Stimulated activated CD4-positive, alpha-beta T cell treated with anti-CD3 and anti-CD28 coated beads, Interleukin-4, amount 100 ng/mL, for 24 hours (primary cell): ENCODE results near the gene PEX14.
"Not testable (repeated sequence)": the region's sequence is repeated elsewhere in the genome, so short reads cannot be mapped to it uniquely, and the experiment has no call there.

Experiments used
- DNase-seq: peaks from one replicate; pipeline ENCODE4 v3.0.0-alpha.2; 2020

The PEX14 gene

DNA sequence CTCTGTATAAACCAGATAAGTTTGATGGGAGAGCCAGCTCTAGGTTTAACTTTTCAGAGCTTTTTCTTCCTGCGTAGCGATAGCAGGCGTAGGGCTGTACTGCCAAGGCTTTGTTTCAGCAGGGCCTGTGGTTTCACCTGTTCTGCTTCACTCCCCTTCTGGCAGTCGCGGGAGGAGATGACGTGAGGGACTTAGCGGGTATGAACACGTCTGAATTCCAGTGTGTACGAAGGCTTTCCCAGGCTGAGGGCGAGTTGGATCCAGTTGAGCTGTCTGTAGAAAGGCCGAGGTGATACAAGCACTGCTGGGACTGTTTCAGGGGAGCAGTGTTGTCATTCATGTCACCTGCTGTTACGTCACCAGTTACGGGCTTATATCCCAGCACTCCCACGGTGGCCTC, 21.2 kb downstream of the PEX14 start:
- no peak for DNase-seq

DNA sequence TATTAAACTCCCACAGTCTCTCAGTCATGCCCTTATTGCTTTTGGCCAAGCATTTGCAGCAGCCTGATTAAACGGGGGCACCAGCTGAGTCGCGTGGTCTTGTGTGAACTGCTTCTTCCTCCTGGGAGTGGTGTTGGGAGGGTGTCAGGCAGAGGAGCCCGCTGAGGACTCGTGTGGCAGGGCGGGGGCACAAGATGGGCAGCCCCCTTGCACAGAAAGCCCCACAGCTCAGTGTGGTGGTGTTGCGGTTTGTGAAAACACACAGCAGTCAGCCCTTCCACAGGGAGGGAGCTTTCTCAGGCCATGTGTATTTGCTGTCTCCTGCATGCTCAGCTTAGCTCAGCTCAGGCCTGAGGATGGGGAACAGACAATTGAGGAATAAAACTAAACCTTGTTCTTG, 22.4 kb downstream of the PEX14 start:
- no peak for DNase-seq

DNA sequence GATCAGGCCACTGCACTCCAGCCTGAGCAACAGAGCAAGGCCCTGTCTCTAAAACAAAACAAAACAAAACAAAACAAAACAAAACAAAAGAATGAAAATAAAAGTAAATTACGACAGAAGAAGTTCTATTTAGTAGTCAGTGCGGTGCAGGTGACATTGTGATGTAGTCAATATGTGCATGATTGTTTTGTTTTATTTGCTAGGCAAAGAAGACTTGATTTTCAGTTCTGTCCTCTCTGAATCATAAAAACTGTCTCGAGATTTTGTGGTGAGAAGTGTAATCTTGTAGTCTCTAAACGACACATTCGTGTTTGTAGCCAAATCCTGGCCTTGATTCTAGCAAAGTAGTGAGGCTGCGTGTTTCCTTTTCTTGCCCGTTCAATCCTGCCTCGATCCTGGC, 23.5 kb downstream of the PEX14 start:
- no peak for DNase-seq

DNA sequence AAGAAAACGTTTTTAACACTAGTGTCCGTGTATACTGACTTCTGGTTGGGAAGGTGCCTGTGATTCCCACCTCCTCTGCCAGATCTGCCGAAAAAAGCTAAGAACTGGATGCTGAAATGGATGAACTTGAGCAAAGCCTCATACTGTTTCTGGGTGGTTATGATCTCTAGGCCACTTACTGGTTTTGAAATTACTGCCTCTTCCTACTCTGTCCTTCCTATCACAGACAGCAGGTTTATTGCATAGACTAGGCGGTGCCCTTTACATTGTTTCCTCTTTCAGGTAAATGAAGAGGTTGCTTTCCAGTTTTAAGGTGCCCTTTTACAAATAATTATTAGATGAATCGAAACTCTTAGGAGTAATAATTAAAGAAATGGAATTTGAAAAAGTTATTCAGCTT, 27.5 kb downstream of the PEX14 start:
- no peak for DNase-seq

DNA sequence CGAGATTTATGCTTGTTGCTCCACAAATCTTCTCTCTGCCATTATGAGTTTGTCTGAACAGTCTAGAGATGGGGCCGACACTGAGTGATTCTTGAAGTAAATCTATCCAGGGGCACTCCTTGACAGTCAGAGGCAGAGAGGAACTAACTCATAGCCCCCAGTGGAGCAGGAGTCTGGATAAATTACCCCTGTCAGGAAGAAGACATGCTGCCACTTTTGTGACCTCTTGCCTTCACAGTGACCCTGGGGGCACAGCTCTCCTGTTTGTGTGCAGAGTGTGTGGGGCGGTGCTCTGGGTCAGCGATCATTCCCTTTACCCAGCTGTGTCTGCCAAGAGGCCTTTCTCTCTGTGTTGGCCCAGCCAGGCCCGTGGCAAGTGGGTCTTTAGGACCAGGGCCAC, 29.5 kb downstream of the PEX14 start:
- DNase-seq: no peak

DNA sequence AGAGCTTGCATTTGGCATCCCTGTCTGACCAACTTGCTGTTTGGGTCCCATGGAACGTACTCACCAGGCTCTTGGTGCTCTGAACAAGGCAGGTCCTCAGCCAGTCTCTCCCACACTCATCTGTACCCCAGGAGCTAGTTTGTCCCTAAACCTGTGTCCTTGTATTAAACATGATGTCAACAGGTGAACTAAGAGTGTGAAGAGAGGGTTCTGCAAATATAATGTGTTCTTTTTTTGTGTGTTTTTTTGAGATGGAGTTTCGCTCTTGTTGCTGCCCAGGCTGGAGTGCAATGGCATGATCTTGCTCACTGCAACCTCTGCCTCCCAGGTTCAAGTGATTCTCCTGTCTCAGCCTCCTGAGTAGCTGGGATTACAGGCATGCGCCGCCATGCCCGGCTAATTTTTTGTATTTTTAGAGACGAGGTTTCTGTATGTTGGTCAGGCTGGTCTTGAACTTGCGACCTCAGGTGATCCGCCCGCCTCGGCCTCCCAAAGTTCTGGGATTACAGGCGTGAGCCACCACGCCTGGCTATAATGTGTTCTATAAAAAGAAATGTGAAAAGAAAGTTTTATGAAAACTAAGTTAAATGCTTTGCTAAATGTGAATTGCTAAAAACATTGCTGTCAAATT, 31.4 kb downstream of the PEX14 start:
- DNase-seq: not testable (repeated sequence)

DNA sequence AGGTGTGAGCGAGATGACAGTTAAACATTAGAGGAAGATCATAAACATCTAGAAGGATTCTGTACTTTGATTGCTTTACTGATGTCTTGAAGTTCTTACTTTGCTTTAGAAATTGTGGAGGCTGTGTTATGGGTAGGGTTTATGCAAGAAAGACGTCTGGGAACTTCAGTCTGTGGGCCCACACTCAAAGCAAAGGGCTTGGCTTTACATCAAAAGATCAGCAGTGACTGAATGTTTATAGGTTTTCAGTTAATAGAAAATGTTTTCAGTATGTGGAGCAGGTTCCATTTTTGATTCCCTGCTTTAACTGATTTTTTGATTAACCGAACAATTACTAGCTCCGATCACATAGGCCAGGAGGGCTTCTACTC, 31.9 kb downstream of the PEX14 start:
- DNase-seq: no peak

DNA sequence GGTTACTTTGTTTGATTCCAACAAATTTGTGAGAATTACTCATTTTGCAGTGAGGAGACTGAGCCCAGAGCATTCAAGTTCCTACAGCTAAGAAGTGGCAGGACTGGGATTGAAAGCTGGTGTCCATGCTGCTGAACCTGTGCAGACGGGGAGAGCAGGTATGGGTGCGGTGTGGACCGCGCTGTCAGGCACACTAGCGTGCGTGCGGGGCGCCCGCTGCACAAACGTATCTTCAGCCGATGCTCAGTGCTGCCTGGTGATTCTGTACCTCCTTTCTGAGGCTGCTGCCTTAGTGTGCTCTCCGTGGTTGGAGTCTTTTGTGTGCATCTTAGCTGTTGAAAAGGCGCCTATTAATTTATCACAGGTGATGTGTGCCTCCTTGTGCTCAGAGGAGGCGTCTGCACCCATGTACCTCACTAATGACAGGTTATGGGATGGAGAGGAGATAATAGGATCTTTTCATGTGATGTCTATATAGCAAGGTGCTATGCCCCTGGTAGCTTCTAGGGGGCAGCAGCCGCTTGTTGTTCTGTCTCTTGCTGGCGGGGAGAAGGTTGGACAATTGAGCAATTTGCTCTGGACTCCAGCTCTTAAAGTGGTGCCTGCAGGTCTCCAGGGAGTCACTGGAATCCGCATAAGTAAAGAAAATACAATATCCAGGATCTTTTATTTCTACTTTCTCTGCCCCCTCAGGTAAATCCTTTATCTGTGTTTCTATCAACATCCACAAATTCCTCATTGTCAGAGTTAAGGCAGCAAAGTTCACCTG, 32.5 kb downstream of the PEX14 start:
- DNase-seq: peak; percentile 58

DNA sequence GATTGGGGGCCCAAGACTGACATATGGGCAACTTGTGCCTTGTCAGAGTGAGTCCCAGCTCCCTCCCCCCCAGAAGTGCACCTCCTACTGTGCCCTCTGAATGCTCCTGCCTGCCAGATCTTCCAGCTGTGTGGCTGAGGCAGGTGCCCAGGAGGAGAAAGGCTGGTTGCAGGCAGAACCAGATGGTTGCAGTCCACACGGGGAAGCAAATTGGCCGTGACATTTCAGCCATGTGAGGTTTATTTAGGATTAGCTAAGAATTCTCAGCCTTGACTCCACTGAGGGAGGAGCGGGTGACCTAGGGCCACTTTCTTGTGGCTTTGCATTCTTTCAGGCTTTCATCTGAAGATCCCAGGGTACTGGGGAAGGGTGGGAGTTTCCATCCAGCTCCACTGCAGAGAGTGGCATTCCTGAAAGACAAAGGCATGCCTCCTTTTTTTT, 33.8 kb downstream of the PEX14 start:
- DNase-seq: no peak

DNA sequence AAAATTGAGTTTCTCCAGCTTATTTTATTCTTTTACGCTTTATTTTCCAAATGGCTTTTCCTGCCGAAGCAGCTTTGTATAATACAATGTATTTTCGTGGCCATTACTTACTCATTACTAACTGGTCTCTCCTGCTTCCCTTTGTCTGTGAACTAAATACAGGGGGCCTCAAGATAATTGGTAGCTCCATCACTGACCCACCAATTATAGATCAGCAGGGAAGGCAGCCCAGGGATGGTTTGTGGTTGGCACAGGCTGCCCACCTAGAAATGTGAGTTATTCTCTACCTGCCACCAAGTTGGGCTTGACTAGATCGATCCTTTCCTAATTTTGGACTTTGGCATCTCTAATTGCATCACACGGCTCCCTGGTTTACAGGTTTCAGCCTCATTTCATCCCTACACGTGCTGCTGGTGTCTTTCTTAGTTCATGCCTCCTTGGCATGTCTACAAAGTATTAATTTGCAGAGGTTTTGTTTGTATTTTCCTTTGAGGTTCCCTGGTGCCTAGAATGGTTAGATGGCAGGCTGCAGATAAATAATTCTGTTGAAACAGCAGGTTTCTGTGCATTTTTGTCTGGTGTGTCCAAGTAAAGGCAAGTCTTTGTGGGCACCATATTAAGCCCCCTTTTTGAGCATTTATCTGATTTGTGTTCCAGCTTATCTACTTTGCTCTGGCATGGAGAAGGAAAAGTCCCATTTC, 35.2 kb downstream of the PEX14 start:
- no peak for DNase-seq

DNA sequence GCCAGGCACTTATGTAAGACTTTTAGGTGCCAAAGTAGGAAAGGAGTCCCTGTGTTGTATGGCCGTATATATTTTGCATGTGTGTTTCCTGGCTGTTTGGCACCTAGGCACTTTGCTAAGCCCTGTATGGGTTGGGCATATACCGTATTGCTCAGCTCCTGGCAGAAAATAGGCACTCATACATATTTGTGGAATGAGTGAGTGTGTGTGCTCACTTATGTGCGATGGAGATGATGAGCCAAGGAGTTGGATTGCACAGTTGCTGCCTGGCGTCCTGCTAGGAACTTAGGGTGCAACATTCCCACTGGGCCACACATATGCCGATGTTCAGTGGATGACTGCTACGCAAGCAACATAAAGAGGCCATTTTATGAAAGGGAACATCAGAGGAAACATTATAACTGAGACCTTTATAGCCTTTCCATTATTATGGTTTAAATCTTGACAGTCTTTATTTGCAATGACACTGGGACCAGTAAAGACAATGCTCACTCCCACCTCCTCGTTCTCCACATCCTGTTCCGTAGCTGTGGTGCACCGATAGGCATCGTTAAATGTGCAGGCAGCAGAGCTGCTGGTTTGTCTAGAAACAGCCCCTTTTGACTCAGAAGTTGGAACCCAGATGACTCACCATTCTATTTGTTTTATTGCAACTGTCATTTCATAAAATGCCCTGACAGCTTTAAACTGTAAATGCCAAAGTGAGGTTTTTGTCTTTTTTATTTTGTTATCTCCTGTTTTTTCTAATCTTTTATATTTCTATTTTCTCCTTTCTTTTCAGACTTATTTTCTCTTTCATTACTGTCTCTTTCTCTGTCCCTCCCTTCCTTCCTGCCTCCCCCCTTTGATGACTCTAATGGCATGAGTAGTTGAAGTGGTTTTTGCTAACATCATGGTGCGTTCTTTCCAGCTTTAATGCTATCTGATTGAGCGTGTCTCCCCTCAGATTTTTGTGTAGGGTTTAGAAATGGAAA, 36.1 kb downstream of the PEX14 start:
- peak; percentile 87 for DNase-seq

DNA sequence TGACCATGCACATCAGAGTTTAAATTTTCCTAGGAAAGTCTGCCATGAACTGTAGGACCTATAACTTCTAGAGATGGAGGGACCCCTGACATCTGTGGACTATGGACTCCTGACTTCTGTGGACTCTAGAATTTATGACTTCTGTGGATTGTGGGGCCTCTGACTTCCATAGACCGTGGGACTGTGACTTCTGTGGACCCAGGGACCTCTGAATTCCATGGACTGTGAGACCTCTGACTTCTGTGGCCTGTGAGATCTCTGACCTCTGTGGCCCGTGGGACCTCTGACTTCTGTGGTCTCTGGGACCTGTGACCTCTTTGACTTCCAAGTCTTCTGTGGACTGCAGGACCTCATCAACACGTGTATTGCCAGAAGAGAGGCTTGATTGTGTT, 36.7 kb downstream of the PEX14 start:
- no peak for DNase-seq

DNA sequence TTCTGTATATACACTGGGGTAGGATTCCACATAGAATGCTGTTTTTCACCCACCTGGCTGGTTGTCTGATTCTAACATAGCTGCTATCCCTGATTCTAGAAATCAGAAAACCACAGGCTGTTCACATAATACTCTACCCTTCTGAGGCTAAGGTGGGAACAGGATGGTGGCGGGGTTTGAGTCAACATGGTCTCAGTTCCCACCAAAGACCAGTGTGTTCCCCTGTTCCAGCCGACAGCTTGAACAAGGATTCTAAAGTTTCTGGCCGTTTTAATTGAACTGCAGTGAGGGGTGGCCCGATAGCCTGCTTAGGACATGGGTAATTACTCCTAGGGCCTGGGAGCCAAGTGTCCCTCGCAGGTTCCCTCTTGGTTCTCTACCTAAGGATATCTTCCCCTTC, 38.4 kb downstream of the PEX14 start:
- DNase-seq: no peak

DNA sequence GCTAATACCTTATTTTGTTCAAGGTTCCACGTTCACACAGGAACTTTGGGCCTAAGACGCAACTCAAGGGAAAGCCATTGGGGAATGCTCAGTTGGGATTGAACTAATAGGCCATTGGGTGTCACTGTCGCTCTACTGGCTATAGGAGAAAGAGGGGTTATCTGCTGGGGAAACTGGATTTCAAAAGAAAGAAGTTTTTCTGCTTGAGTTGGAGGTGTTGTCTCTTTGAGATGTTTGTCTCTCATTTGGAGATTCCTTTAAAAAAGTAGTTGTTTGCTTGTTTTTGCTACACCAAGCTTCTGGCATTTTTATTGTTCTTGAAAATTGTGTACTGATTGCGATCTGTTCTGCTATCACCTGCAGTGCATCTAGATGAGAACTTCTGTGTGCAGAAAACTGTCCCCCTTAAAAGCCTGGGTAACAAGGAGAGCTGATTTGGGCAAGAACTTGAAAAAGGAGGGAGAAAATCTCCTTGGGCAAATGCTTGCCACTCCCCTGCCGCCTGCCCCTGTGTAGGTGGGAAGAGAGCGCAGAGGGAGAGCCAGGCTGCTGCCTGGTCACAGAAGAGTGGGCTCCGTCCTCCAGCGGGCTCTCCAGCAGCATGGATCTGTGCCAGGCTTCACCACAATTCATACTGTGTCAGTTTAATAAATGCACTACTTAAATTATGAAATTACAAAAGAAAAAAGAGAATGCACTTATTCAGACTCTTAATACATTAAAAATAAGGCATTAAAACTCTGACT, 39.9 kb downstream of the PEX14 start:
- peak; percentile 17 for DNase-seq

DNA sequence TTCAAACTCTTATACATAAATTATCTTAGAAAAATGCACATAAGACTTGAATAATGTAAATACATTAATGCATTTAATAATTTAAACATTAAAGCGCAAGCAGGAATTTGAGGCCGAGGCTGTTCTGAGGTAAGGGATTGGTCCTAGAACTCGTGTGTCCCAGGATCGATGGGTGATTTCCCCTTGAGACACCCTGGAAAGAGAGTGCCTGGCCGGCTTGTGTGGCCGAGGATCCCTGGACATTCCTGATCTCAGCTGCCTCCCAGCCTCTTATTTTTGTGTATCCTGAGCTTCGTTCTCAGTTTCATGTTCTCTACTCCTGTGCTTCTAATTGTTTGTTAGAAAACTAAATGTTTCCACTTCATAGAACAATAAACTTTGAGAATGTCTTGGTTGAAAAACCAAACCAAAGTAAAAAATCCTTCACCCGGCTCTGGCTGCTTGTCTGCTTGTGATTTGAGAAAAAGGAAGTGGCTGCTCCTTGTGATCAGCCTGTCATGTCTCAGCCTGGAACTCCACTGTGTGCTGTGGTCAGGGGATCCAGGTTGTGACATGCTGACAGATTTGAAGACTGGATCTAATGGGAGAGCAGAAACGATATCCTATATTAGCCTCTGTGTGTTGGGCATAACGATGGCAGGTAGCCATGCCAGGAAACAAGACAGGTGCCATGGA, 40.7 kb downstream of the PEX14 start:
- DNase-seq: no peak

DNA sequence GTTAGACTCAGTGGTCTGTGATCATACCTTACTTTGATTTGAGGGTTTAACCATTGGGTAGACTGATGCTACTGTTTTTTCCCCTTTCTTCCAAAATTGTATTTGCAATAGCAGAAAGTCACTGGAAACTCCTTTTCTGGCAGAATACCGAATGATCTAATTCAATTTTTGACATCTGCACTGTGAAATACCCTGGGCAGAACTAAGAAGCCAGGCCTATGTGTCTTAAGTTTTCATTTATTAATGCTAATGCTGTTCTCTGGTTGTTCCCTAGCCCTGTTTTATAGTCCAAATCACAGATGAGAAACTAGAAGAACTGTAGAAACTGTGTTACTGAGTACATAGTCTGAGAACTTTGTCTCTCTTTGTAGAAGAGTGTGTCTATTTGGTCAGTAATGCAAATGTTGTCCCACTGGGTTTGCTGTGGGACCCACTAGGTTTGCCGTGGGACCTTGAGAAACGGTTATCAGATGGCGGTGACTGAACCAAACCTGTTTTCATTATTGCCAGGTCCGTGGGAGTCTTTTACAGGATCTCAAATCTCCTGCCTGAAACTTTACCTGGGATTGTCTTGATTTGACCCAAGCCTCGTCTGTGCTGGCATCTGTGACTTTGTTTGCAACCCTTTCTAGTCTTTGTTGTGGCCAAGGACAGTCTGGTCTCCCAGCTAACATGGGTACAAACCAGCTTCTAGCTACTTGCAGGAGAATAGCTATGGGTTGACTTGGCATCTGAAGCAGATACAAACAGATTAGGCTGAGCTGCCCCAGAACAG, 41.4 kb downstream of the PEX14 start:
- no peak for DNase-seq

DNA sequence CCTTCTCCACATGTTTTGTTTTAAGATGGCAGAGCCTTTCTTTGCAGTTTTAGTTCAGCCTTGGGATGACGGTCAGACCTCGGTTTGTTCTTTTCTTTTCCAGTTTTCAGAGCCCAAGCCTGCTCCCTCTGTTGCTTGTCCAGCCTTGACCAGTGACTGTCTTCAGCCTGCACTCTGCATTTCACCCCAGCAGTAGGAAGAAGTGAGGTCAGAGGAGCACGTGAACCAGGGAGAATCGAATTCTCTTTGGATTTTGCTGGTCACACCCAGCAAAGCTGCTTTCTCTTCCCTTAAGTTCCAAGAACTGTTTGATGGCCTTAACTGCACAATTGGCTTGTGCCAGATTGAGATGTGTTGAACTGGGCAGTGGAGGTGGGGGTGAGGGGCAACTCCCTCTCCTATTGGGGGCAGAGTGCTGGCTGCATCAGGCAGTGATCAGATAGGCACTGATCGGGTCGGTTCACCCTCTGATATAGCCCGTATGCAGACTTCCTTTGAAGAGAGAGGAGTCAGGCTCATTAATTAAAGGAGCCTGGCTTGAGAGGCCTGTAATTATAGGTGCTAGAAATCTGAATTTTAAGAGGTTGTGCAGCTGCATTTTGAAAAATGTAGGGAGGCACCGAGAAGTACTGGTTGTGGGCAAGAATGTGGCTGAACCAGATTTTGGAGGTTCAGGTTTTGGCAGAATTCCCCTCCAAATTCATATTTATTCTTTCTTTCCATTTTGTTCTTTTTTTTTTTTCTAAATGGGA, 42.4 kb downstream of the PEX14 start:
- no peak for DNase-seq

DNA sequence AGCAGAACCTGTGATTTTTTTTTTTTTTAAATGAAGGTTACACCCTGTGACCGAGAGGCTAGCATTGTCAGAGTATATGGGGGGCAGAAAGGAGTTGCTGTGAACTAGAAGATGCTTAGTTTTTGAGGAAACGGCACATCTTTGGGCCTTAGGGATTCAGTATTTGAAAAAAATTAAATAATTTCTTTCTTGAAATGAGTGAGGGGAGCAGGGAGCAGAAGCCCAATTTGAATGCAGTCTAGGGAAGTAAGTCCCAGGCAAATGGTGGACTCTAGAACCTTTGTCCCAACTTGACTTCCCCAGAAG, 42.9 kb downstream of the PEX14 start:
- no peak for DNase-seq

DNA sequence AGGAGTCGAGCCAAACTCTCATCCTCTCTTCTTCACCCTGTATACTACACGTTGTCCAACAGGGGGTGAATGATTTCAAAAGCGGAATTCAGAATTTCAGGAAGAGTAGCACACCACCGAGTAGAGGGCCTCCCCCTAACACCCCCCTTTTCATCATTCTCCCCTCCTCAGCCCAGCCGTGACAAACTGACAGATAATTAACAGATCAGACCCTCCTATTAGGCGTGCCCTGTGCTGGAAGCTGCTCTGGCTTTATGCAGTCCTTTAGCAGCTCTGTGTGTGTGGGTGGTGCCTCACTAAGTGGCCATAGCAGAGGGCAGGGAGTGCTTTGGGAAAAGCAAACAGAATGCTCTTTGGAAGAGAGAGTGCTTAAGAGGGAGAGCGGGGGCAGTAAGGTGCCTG, 44.3 kb downstream of the PEX14 start:
- no peak for DNase-seq

DNA sequence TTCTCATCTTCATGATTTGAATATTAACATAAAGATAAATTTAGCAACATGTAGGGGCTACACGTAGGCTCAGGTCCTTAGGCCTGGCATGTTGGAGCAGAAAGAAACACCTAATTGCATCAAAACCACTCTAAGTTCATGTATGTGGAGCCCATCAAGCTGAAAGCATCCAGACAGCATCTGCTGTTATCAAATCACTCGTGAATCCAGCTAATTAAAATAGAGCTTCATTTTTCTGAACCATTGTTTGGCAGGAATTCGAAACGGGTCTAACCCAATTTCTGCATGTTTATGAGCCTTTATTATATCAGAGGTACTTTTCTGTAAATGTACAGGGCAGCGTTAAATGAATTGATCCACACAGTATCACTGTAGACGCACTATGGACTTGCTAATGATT, 45.7 kb downstream of the PEX14 start:
- DNase-seq: no peak
